ENCODE measurements around the gene ATP5MG. TPM values are rescaled to one million over a fixed set of nuclear protein-coding genes. Genes with fewer than 3 reads are reported as not detected.
"Not testable (repeated sequence)": the region's sequence is repeated elsewhere in the genome, so short reads cannot be mapped to it uniquely, and the experiment has no call there.

Gene ATP5MG
- total RNA-seq, 1 experiment from 2014 or later, result 146 TPM

GRCh38 chr11:118401880-118402590 is 629 bp downstream of the ATP5MG start:
- DNase-seq (ENCODE audit: low spot score), result no peak
- in situ Hi-C loops (cut with HindIII; ENCODE audit: low sequenced_read_pairs), result no loop called here

DNA sequence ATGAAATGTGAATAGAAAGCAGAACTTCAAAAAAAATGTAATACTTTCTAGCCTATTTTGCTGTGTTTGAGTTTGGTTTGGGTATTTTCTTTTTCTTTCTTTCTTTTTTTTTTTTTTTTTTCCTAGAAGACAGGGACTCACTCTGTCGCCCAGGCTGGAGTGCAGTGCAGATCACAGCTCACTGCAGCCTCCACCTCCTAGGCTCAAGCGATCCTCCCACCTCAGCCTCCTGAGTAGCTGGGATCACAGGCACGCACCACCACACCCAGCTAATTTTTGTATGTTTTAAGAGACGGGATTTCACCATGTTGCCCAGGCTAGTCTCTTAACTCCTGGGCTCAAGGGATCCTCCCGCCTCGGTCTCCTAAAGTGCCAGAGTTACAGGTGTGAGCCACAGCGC is 1.2 kb downstream of the ATP5MG start:
- DNase-seq (ENCODE audit: low spot score); in situ Hi-C loops (cut with HindIII; ENCODE audit: low sequenced_read_pairs): not testable (repeated sequence)

DNA sequence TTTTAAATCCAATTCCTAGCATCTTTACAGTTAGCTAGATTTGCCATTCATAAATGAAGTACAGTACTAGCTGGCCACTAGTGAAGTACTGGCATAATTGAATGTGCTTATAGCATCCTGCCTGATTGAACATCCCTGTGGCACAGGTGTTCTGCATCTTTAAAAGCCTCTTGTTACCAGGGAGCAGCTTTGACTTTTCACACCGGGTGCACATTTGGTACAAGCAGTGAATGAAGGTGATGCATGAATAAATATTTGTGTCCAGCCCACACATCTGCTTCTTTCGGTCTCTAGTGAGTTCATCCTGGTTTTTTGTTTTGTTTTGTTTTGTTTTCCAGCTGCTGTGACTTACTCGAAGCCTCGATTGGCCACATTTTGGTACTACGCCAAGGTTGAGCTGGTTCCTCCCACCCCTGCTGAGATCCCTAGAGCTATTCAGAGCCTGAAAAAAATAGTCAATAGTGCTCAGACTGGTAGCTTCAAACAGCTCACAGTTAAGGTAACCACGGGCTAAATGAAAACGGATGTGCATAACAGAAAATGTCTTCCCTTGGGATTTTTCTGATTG is 5.3 kb downstream of the ATP5MG start:
- in situ Hi-C loops (cut with HindIII; ENCODE audit: low sequenced_read_pairs), result no loop called here
- no peak for DNase-seq (ENCODE audit: low spot score)

- in situ Hi-C loops (cut with HindIII; ENCODE audit: low sequenced_read_pairs), result no loop called here
- no peak for DNase-seq (ENCODE audit: low spot score)
Measured at GRCh38 chr11:118410055-118410745, 8.8 kb downstream of the ATP5MG start.

DNA sequence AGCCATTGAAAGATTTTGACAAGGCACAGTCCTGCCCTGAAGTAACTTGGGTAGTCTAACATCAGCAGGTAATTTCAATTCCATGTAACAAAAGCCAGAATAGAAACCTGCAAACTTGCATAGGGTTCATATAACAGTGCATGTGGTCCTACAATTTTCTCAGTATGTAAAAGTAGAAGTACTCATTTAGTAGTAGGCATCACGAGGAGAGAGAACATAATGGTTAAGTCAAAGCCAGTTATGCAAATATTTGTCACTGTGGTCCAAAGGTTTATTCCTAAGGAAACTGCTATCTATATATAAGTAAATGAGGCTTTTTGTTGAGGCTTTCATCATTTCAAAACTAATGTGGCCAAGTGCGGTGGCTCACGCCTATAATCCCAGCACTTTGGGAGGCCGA is 10.1 kb downstream of the ATP5MG start:
- in situ Hi-C loops (cut with HindIII; ENCODE audit: low sequenced_read_pairs), result no loop called here
- no peak for DNase-seq (ENCODE audit: low spot score)

DNA sequence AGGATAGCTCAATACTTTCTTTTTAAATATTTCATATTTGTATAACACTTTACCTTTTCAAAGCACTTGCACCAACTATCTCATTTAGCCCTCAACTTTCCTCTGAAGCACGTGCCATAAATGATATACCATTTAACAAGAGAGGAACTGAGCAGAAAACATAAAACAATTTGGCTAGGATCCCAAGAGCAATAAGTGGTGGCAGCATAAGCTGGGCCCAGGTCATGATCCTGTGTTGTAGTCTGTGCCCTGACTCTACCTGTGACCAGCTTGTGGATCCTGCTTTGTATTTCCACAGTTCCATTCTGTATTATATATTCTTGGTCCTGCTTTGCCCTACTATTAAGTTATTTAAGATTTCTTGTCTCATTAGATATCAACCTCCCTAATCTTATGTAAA is 11.5 kb downstream of the ATP5MG start:
- no peak for DNase-seq (ENCODE audit: low spot score)
- in situ Hi-C loops (cut with HindIII; ENCODE audit: low sequenced_read_pairs), result no loop called here

- in situ Hi-C loops (cut with HindIII; ENCODE audit: low sequenced_read_pairs), result no loop called here
- DNase-seq (ENCODE audit: low spot score), result no peak
Measured at GRCh38 chr11:118415062-118415738, 13.8 kb downstream of the ATP5MG start.

- peak; percentile 49 for DNase-seq (ENCODE audit: low spot score)
- in situ Hi-C loops (cut with HindIII; ENCODE audit: low sequenced_read_pairs), result no loop called here
Measured at GRCh38 chr11:118415739-118416068, 14.3 kb downstream of the ATP5MG start.

DNA sequence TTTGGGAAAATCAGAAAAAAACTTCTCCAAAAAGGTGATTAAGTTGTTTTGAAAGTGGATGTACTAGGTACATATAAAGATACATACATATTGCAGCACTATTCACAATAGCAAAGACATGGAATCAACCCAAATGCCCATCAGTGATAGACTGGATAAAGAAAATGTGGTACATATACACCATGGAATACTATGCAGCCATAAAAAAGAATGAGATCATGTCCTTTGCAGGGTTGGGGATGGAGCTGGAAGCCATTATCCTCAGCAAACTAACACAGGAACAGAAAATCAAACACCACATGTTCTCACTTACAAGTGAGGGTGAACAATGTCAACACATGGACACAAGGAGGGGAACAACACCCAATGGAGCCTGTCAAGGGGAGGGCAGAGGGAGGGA is 15.5 kb downstream of the ATP5MG start:
- DNase-seq (ENCODE audit: low spot score); in situ Hi-C loops (cut with HindIII; ENCODE audit: low sequenced_read_pairs): not testable (repeated sequence)

GRCh38 chr11:118417801-118418200 is 16.4 kb downstream of the ATP5MG start:
- no peak for DNase-seq (ENCODE audit: low spot score)
- in situ Hi-C loops (cut with HindIII; ENCODE audit: low sequenced_read_pairs), result no loop called here

- in situ Hi-C loops (cut with HindIII; ENCODE audit: low sequenced_read_pairs), result no loop called here
- DNase-seq (ENCODE audit: low spot score), result no peak
Measured at GRCh38 chr11:118418766-118419165, 17.4 kb downstream of the ATP5MG start.

- DNase-seq (ENCODE audit: low spot score), result no peak
- in situ Hi-C loops (cut with HindIII; ENCODE audit: low sequenced_read_pairs), result no loop called here
Measured at GRCh38 chr11:118427707-118428106, 26.3 kb downstream of the ATP5MG start.

DNA sequence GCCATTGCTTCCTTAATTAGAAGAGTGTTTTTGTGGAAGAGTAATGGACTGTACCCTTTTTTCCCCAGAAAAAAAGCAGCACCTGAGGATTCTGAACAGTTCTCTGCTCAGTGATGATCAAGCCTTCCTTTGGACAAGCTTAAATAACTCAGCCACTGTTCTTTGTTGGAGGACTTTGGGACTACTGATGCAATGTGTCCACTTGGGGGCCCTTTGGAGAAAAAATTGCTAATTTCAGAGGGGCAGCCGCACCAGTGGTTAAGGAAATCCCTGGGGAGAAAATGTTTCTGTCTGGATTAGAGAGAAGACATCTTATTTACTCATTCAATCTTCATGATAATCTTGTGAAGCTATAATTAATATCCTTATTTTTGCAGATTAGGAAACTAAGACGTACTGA is 29.6 kb downstream of the ATP5MG start:
- in situ Hi-C loops (cut with HindIII; ENCODE audit: low sequenced_read_pairs), result no loop called here
- DNase-seq (ENCODE audit: low spot score), result no peak

DNA sequence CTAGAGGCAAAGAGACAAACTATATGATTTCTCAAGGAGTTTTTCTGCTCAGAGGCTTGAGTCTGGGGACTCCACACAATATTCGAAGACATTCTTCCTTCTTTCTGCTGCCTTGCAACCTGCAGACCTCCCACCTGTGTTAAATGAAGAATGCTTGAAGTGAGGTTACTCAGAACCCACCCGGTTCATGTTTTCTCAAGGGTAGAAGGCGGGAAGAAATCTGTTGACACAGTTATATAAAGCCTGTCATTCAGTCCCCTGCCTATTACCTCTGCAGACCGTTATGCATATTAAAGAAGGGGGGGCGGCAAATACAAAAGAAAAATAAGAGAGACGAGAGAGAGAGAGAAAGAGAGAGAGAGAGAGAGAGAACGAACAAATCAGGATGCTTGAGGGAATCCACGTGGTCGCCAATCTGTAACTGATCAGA is 32.7 kb downstream of the ATP5MG start:
- DNase-seq (ENCODE audit: low spot score), result peak; percentile 83
- in situ Hi-C loops (cut with HindIII; ENCODE audit: low sequenced_read_pairs), result no loop called here

DNA sequence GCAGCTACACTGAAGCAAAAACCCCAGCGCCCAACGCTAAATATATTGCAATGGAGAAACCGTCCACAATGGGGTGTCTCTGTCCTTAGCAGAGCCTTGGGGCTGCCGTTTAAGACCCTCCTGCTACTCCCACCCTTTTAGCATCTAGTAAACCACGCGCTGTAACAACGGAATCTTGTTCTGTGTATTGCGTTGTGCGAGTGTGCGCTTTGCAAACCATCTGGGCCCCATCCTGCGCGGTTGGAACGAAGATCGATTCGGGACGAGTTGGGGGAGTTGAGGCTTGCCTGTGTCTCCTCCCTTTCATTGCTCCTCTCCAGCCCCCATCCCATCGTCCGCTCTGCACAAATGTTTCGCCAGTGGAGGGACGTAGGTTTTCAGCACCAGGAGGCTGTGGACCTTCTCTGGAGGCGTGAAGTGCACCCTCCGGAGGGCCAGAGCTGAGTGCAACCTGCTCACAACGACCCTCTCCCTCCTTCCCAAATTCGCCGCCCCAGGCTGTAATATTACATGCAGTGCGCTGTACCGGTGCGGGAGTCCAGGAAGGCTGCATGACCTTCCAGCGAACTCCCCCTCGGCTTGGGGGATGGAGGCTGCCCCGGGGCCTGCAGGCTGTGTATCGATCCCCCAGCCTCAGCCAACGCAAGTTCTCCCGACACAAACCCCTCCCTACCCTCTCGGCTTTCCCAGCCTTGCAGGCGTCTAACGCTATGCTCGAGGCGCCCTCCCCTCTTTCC is 33.3 kb downstream of the ATP5MG start:
- in situ Hi-C loops (cut with HindIII; ENCODE audit: low sequenced_read_pairs), result no loop called here
- DNase-seq (ENCODE audit: low spot score), result no peak

DNA sequence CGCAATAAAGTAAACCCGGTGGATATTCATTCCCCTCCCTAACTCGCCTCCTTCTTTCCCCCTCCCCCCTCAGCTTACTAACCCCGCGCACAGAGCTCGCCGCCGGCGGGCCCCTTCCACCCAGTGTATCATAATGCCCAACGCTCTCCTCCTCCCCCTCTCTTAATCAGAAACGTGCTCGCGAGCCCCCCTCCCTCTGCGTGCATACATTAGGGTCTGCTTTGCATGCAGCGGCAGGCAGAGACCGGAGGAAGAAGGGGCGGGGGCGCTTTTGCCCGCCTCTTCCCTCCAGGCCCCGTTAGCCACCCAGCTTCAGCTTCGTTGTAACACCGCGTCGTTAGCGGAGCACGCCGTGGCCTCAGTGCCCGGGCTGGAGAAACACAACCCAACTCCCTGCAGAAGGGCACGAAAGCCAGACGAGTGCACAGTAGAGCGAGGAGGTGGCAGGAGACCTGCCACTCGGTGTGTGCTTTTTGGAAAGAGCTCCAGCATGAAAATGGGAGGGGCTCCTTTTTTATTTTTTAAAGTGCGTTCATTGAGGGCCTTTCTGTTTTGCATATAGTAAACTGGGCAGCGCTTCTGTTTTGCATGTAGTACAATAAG is 34.0 kb downstream of the ATP5MG start:
- peak; percentile 73 for DNase-seq (ENCODE audit: low spot score)
- in situ Hi-C loops (cut with HindIII; ENCODE audit: low sequenced_read_pairs), result no loop called here

- DNase-seq (ENCODE audit: low spot score), result peak; percentile 97
- in situ Hi-C loops (cut with HindIII; ENCODE audit: low sequenced_read_pairs), result no loop called here
Measured at GRCh38 chr11:118435893-118436624, 34.7 kb downstream of the ATP5MG start, which contains the start of gene KMT2A. TSS of gene KMT2A (plus strand) at chr11:118436492. CDS start at chr11:118436513, 21 bp downstream.

GRCh38 chr11:118436639-118437207 is 35.3 kb downstream of the ATP5MG start:
- in situ Hi-C loops (cut with HindIII; ENCODE audit: low sequenced_read_pairs), result no loop called here
- DNase-seq (ENCODE audit: low spot score), result no peak

All from G401 (cell line).